GM23338 (cell line): ENCODE measurements around the gene ANKRD11. TPM values are rescaled to one million over a fixed set of nuclear protein-coding genes. Genes with fewer than 3 reads are reported as not detected.

ENCODE experiments used
- ATAC-seq: fragments of 200-7000 bp; cut with Tn5 transposase; 3 replicates; pipeline ENCODE4 v1.9.1; 2020
- DNase-seq: peaks from one replicate; pipeline ENCODE4 v3.0.0-alpha.2; 2015; ENCODE audit warnings: low spot score
- H2AFZ ChIP-seq: fragments of 200-600 bp; sonication (generic); 2 replicates; pipeline ENCODE4 v1.8.0; 2016; ENCODE audit warnings: antibody characterized with exemption, mild to moderate bottlenecking, moderate library complexity
- H3F3A ChIP-seq: fragments of 200-600 bp; sonication (generic); replicated peaks from 2 replicates; pipeline ENCODE4 v1.8.0; 2017; ENCODE audit warnings: antibody characterized with exemption, mixed run types, low read depth
- H3K27ac ChIP-seq: fragments of 200-600 bp; sonication (generic); 2 replicates; pipeline ENCODE4 v1.6.1; 2016; ENCODE audit warnings: low read depth
- H3K27me3 ChIP-seq: fragments of 200-600 bp; sonication (generic); 2 replicates; pipeline ENCODE4 v1.8.0; 2016; ENCODE audit warnings: mild to moderate bottlenecking, mixed run types, moderate library complexity; ENCODE audit not compliant: insufficient read depth
- H3K36me3 ChIP-seq: fragments of 200-600 bp; sonication (generic); 2 replicates; pipeline ENCODE4 v1.8.0; 2016; ENCODE audit warnings: mild to moderate bottlenecking; ENCODE audit not compliant: insufficient read depth
- H3K4me1 ChIP-seq: fragments of 200-600 bp; sonication (generic); 2 replicates; pipeline ENCODE4 v1.8.0; 2016; ENCODE audit warnings: mild to moderate bottlenecking, moderate library complexity; ENCODE audit not compliant: insufficient read depth
- H3K4me2 ChIP-seq: fragments of 200-600 bp; sonication (generic); 2 replicates; pipeline ENCODE4 v1.7.1; 2017; ENCODE audit warnings: mixed run types
- H3K4me3 ChIP-seq: fragments of 200-600 bp; sonication (generic); 2 replicates; pipeline ENCODE4 v1.6.1; 2016; ENCODE audit warnings: mixed run types
- H3K79me2 ChIP-seq: fragments of 200-600 bp; sonication (generic); replicated peaks from 2 replicates; pipeline ENCODE4 v1.8.0; 2017; ENCODE audit warnings: mild to moderate bottlenecking; ENCODE audit not compliant: insufficient read depth
- H3K9me2 ChIP-seq: fragments of 200-600 bp; sonication (generic); 2 replicates; pipeline ENCODE4 v1.8.0; 2017; ENCODE audit not compliant: insufficient read depth
- H4K20me1 ChIP-seq: fragments of 200-600 bp; sonication (generic); replicated peaks from 2 replicates; pipeline ENCODE4 v1.8.0; 2017; ENCODE audit warnings: mild to moderate bottlenecking; ENCODE audit not compliant: insufficient read depth
- H3K27ac Mint-ChIP-seq: 2 replicates; pipeline ENCODE4 v1.8.0; 2020; ENCODE audit warnings: inconsistent platforms, mild to moderate bottlenecking, moderate library complexity, mixed read lengths
- H3K27me3 Mint-ChIP-seq: 3 replicates; pipeline ENCODE4 v1.8.0; 2022; ENCODE audit warnings: low read depth, mild to moderate bottlenecking, moderate library complexity, mixed read lengths, inconsistent platforms; ENCODE audit not compliant: insufficient read depth, poor library complexity
- H3K36me3 Mint-ChIP-seq: 3 replicates; pipeline ENCODE4 v1.8.0; 2021; ENCODE audit warnings: low read depth, mild to moderate bottlenecking, inconsistent platforms, moderate library complexity, mixed read lengths
- H3K4me1 Mint-ChIP-seq: 3 replicates; pipeline ENCODE4 v1.8.0; 2020; ENCODE audit warnings: mild to moderate bottlenecking, inconsistent platforms, mixed read lengths
- H3K4me3 Mint-ChIP-seq: 3 replicates; pipeline ENCODE4 v1.8.0; 2021; ENCODE audit warnings: moderate library complexity, mild to moderate bottlenecking, inconsistent platforms, mixed read lengths
- H3K9me3 Mint-ChIP-seq: 3 replicates; pipeline ENCODE4 v1.8.0; 2020; ENCODE audit warnings: moderate library complexity, mild to moderate bottlenecking, inconsistent platforms, mixed read lengths
- CREB1 ChIP-seq: fragments of 250-450 bp; sonication (Bioruptor Pico); IDR thresholded peaks from 2 replicates; pipeline ENCODE4 v1.5.0; 2020; ENCODE audit warnings: low read depth, mild to moderate bottlenecking, moderate library complexity
- EZH2 ChIP-seq: fragments of 200-600 bp; sonication (generic); IDR thresholded peaks from one replicate; pipeline ENCODE4 v1.8.0; 2017; ENCODE audit warnings: antibody characterized with exemption, mild to moderate bottlenecking, low read depth; ENCODE audit not compliant: unreplicated experiment
- JUNB ChIP-seq: IDR thresholded peaks from one replicate; pipeline ENCODE4 v1.6.1; 2016; ENCODE audit warnings: antibody characterized with exemption; ENCODE audit not compliant: unreplicated experiment
- NANOG ChIP-seq: IDR thresholded peaks from 2 replicates; pipeline ENCODE4 v1.6.1; 2016; ENCODE audit warnings: antibody characterized with exemption, borderline replicate concordance
- POLR2AphosphoS5 ChIP-seq: IDR thresholded peaks from 2 replicates; pipeline ENCODE4 v1.6.1; 2016; ENCODE audit warnings: antibody characterized with exemption, low read depth
- ZNF114 ChIP-seq: fragments of 250-450 bp; sonication (Bioruptor Pico); IDR thresholded peaks from 2 replicates; pipeline ENCODE4 v1.5.0; 2020; ENCODE audit warnings: mild to moderate bottlenecking, moderate library complexity
- ZNF331 ChIP-seq: fragments of 250-450 bp; sonication (Bioruptor Pico); IDR thresholded peaks from 2 replicates; pipeline ENCODE4 v1.5.0; 2020; ENCODE audit warnings: low read depth, mild to moderate bottlenecking, moderate library complexity
- polyA plus RNA-seq: library from polyadenylated mRNA; unstranded; fragments of >200 nt; fragmentation: Nextera tagmentation; extraction: Ambion mirVana; gene quantifications from 2 replicates; pipeline ENCODE4 v1.2.1, GENCODE V29; 2016
- total RNA-seq: library from RNA; depleted of rRNA; stranded (reverse); fragments of >200 nt; shearing (Covaris generic); gene quantifications from 2 replicates; pipeline ENCODE4 v1.2.3, GENCODE V29; 2014
- TF ChIP-seq, protein P1 (sequence below): fragments of 250-450 bp; sonication (Bioruptor Pico); IDR thresholded peaks from 2 replicates; pipeline ENCODE4 v1.5.0; 2020; ENCODE audit warnings: mild to moderate bottlenecking, moderate library complexity
- TF ChIP-seq, protein P2 (sequence below): IDR thresholded peaks from one replicate; pipeline ENCODE4 v1.6.1; 2018; ENCODE audit warnings: antibody characterized with exemption; ENCODE audit not compliant: unreplicated experiment
- TF ChIP-seq, protein P3 (sequence below): IDR thresholded peaks from 2 replicates; pipeline ENCODE4 v1.6.1; 2016; ENCODE audit warnings: antibody characterized with exemption

The ANKRD11 gene
- total and polyA plus RNA-seq, 2 experiments from 2014 or later: 130 to 159 TPM

DNA sequence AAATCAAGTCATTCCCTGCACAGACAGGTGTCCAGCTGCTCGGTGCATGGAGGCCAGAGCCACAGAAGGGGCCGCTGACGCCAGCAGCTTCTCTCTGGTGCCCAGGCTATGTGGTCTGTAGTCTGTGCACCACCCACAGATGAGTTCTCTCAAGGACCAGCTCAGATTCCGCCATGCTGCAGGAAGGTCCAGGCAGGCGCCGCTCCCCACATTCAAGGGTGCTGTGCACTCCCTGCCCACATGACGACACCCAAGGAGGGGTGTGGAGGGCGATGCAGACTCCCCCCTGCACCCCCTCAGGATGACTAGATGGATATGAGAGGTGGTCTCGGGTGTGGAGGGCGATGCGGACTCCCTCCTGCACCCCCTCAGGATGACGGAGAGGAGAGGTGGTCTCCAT lies 119.0 kb downstream of the ANKRD11 start (continued):
- TF ChIP-seq, protein P1, sequence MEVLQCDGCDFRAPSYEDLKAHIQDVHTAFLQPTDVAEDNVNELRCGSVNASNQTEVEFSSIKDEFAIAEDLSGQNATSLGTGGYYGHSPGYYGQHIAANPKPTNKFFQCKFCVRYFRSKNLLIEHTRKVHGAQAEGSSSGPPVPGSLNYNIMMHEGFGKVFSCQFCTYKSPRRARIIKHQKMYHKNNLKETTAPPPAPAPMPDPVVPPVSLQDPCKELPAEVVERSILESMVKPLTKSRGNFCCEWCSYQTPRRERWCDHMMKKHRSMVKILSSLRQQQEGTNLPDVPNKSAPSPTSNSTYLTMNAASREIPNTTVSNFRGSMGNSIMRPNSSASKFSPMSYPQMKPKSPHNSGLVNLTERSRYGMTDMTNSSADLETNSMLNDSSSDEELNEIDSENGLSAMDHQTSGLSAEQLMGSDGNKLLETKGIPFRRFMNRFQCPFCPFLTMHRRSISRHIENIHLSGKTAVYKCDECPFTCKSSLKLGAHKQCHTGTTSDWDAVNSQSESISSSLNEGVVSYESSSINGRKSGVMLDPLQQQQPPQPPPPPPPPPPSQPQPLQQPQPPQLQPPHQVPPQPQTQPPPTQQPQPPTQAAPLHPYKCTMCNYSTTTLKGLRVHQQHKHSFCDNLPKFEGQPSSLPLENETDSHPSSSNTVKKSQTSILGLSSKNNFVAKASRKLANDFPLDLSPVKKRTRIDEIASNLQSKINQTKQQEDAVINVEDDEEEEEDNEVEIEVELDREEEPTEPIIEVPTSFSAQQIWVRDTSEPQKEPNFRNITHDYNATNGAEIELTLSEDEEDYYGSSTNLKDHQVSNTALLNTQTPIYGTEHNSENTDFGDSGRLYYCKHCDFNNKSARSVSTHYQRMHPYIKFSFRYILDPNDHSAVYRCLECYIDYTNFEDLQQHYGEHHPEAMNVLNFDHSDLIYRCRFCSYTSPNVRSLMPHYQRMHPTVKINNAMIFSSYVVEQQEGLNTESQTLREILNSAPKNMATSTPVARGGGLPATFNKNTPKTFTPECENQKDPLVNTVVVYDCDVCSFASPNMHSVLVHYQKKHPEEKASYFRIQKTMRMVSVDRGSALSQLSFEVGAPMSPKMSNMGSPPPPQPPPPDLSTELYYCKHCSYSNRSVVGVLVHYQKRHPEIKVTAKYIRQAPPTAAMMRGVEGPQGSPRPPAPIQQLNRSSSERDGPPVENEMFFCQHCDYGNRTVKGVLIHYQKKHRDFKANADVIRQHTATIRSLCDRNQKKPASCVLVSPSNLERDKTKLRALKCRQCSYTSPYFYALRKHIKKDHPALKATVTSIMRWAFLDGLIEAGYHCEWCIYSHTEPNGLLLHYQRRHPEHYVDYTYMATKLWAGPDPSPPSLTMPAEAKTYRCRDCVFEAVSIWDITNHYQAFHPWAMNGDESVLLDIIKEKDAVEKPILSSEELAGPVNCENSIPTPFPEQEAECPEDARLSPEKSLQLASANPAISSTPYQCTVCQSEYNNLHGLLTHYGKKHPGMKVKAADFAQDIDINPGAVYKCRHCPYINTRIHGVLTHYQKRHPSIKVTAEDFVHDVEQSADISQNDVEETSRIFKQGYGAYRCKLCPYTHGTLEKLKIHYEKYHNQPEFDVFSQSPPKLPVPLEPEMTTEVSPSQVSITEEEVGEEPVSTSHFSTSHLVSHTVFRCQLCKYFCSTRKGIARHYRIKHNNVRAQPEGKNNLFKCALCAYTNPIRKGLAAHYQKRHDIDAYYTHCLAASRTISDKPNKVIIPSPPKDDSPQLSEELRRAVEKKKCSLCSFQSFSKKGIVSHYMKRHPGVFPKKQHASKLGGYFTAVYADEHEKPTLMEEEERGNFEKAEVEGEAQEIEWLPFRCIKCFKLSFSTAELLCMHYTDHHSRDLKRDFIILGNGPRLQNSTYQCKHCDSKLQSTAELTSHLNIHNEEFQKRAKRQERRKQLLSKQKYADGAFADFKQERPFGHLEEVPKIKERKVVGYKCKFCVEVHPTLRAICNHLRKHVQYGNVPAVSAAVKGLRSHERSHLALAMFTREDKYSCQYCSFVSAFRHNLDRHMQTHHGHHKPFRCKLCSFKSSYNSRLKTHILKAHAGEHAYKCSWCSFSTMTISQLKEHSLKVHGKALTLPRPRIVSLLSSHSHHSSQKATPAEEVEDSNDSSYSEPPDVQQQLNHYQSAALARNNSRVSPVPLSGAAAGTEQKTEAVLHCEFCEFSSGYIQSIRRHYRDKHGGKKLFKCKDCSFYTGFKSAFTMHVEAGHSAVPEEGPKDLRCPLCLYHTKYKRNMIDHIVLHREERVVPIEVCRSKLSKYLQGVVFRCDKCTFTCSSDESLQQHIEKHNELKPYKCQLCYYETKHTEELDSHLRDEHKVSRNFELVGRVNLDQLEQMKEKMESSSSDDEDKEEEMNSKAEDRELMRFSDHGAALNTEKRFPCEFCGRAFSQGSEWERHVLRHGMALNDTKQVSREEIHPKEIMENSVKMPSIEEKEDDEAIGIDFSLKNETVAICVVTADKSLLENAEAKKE: no peak
- no peak for TF ChIP-seq CREB1
- TF ChIP-seq, protein P2, sequence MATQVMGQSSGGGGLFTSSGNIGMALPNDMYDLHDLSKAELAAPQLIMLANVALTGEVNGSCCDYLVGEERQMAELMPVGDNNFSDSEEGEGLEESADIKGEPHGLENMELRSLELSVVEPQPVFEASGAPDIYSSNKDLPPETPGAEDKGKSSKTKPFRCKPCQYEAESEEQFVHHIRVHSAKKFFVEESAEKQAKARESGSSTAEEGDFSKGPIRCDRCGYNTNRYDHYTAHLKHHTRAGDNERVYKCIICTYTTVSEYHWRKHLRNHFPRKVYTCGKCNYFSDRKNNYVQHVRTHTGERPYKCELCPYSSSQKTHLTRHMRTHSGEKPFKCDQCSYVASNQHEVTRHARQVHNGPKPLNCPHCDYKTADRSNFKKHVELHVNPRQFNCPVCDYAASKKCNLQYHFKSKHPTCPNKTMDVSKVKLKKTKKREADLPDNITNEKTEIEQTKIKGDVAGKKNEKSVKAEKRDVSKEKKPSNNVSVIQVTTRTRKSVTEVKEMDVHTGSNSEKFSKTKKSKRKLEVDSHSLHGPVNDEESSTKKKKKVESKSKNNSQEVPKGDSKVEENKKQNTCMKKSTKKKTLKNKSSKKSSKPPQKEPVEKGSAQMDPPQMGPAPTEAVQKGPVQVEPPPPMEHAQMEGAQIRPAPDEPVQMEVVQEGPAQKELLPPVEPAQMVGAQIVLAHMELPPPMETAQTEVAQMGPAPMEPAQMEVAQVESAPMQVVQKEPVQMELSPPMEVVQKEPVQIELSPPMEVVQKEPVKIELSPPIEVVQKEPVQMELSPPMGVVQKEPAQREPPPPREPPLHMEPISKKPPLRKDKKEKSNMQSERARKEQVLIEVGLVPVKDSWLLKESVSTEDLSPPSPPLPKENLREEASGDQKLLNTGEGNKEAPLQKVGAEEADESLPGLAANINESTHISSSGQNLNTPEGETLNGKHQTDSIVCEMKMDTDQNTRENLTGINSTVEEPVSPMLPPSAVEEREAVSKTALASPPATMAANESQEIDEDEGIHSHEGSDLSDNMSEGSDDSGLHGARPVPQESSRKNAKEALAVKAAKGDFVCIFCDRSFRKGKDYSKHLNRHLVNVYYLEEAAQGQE: no peak

DNA sequence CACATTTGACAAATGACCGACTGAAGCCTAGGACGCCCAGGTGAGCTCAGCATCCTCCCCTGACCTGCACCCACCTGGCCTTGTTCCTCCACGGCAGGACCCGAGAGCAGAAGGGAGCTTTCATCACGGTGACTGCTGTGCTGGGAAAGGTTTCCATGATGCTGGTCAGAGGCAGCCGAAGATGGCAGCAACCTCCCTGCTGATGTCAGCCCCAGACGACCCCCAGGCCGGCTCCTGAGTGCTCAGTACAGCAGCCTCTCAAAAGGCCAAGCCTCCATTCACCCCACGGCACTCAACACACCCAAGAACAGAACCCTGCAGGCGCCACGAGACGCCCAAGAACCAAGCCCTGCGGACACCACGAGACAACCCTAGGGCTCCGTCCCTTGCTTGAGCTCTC lies 119.8 kb downstream of the ANKRD11 start:
- H3K4me3 Mint-ChIP-seq: no peak overlapping the region
- H3K9me3 Mint-ChIP-seq: no peaks in the 10 kb centered on the region; the same call in 2 of the 3 replicates
- H3K27me3 Mint-ChIP-seq: peaks cover 37% of the 10 kb centered on the region
- DNase-seq: no peak
- H3K36me3 Mint-ChIP-seq: peaks cover 11% of the 10 kb centered on the region
- H3K4me1 ChIP-seq: peaks cover 50% of the 10 kb centered on the region
- H3K27ac Mint-ChIP-seq: no peak overlapping the region
- peaks cover 82% of the 10 kb centered on the region for H4K20me1 ChIP-seq
- no peaks in the 10 kb centered on the region for H3K9me2 ChIP-seq
- no peaks in the 10 kb centered on the region for H3K27me3 ChIP-seq
- H3K79me2 ChIP-seq: peaks cover 100% of the 10 kb centered on the region
- H3K36me3 ChIP-seq: no peaks in the 10 kb centered on the region
- peaks cover 8% of the 10 kb centered on the region; the same call in 1 of the 2 replicates for H3F3A ChIP-seq
- H2AFZ ChIP-seq: no peak overlapping the region
- peaks cover 77% of the 10 kb centered on the region for H3K4me1 Mint-ChIP-seq
- no peak overlapping the region for H3K4me3 ChIP-seq
- no peak overlapping the region for H3K4me2 ChIP-seq
- H3K27ac ChIP-seq: no peak overlapping the region
- ATAC-seq: no peak
- TF ChIP-seq CREB1 (no peak), POLR2AphosphoS5 (no peak), NANOG (no peak), ZNF331 (CRISPR knock-in tag) (no peak), ZNF114 (CRISPR knock-in tag) (no peak), EZH2 (no peak), JUNB (no peak)
- TF ChIP-seq, protein P3, sequence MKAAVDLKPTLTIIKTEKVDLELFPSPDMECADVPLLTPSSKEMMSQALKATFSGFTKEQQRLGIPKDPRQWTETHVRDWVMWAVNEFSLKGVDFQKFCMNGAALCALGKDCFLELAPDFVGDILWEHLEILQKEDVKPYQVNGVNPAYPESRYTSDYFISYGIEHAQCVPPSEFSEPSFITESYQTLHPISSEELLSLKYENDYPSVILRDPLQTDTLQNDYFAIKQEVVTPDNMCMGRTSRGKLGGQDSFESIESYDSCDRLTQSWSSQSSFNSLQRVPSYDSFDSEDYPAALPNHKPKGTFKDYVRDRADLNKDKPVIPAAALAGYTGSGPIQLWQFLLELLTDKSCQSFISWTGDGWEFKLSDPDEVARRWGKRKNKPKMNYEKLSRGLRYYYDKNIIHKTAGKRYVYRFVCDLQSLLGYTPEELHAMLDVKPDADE: no peak
